PC-9 (cell line): ENCODE measurements around the gene YWHAG. TPM values are rescaled to one million over a fixed set of nuclear protein-coding genes. Genes with fewer than 3 reads are reported as not detected.

Experiments
- BruUV-seq: library from RNA; stranded (reverse); fragments of 400-500 nt; replicated peaks from 2 replicates; lab custom pipeline; 2021; lab: Mats Ljungman, UMichigan
- CTCF ChIA-PET: fragments of 300-600 bp; sonication (Branson Sonifier 250); formaldehyde crosslinking; loops from one replicate; lab custom pipeline; 2022; ENCODE audit warnings: antibody characterized with exemption; lab: Charles Lee
- POLR2A ChIA-PET: fragments of 300-600 bp; sonication (Branson Sonifier 250); formaldehyde crosslinking; loops from one replicate; lab custom pipeline; 2022; ENCODE audit warnings: antibody characterized with exemption; ENCODE audit not compliant: unreplicated experiment; lab: Charles Lee
- DNase-seq, 2 experiments: peaks; one replicate each; pipeline versions ENCODE4 v3.0.0 to v3.0.0-alpha.2; 2015 to 2022; ENCODE audit warnings: mixed read lengths in 1 of 2
- H2AFZ ChIP-seq: fragments of 200-600 bp; sonication (generic); 2 replicates; pipeline ENCODE4 v1.8.1; 2017; ENCODE audit warnings: antibody characterized with exemption
- H3F3A ChIP-seq: fragments of 200-600 bp; sonication (generic); 2 replicates; pipeline ENCODE4 v1.8.1; 2017; ENCODE audit warnings: antibody characterized with exemption, mild to moderate bottlenecking, low read depth; ENCODE audit not compliant: insufficient read depth
- H3K27ac ChIP-seq: fragments of 200-600 bp; sonication (generic); 2 replicates; pipeline ENCODE4 v1.6.1; 2016; ENCODE audit warnings: mixed run types
- H3K27me3 ChIP-seq: fragments of 200-600 bp; sonication (generic); 2 replicates; pipeline ENCODE4 v1.6.1; 2016; ENCODE audit warnings: low read depth, mixed run types; ENCODE audit not compliant: insufficient read depth
- H3K36me3 ChIP-seq: fragments of 200-600 bp; sonication (generic); 2 replicates; pipeline ENCODE4 v1.6.1; 2016; ENCODE audit warnings: low read depth, mixed run types
- H3K4me1 ChIP-seq: fragments of 200-600 bp; sonication (generic); replicated peaks from 2 replicates; pipeline ENCODE4 v1.6.1; 2016; ENCODE audit warnings: mixed run types; ENCODE audit not compliant: insufficient read depth
- H3K4me2 ChIP-seq: fragments of 200-600 bp; sonication (generic); 2 replicates; pipeline ENCODE4 v1.6.1; 2017; ENCODE audit warnings: mixed run types
- H3K4me3 ChIP-seq: fragments of 200-600 bp; sonication (generic); 2 replicates; pipeline ENCODE4 v1.6.1; 2016; ENCODE audit warnings: mixed run types
- H3K79me2 ChIP-seq: fragments of 200-600 bp; sonication (generic); 2 replicates; pipeline ENCODE4 v1.6.1; 2017; ENCODE audit warnings: low read depth, mixed run types
- H3K9me2 ChIP-seq: fragments of 200-600 bp; sonication (generic); 2 replicates; pipeline ENCODE4 v1.8.1; 2017; ENCODE audit warnings: mild to moderate bottlenecking; ENCODE audit not compliant: insufficient read depth
- H3K9me3 ChIP-seq: fragments of 200-600 bp; sonication (generic); 2 replicates; pipeline ENCODE4 v1.8.1; 2016; ENCODE audit warnings: low read depth; ENCODE audit not compliant: insufficient read depth
- H4K20me1 ChIP-seq: fragments of 200-600 bp; sonication (generic); 2 replicates; pipeline ENCODE4 v1.8.1; 2017; ENCODE audit not compliant: insufficient read depth
- EZH2 ChIP-seq: fragments of 200-600 bp; sonication (generic); IDR thresholded peaks from 2 replicates; pipeline ENCODE4 v1.8.0; 2017; ENCODE audit warnings: antibody characterized with exemption, low read depth
- intact Hi-C: fragments of 100-400 bp; cut with micrococcal nuclease; formaldehyde crosslinking; loops from one replicate; pipeline ENCODE4 v1.10.0; 2022; ENCODE audit not compliant: unreplicated experiment
- total RNA-seq: library from RNA; stranded (reverse); gene quantifications from 2 replicates; pipeline ENCODE4 v1.2.3, GENCODE V29; 2021
- TF ChIP-seq, protein P1 (sequence below): fragments of 200-600 bp; sonication (generic); conservative IDR thresholded peaks from 2 replicates; pipeline ENCODE4 v1.6.1; 2017; ENCODE audit warnings: mixed run types, antibody characterized with exemption, mild to moderate bottlenecking, moderate library complexity

YWHAG gene
- total RNA-seq, 1 experiment from 2014 or later = 250 TPM

DNA sequence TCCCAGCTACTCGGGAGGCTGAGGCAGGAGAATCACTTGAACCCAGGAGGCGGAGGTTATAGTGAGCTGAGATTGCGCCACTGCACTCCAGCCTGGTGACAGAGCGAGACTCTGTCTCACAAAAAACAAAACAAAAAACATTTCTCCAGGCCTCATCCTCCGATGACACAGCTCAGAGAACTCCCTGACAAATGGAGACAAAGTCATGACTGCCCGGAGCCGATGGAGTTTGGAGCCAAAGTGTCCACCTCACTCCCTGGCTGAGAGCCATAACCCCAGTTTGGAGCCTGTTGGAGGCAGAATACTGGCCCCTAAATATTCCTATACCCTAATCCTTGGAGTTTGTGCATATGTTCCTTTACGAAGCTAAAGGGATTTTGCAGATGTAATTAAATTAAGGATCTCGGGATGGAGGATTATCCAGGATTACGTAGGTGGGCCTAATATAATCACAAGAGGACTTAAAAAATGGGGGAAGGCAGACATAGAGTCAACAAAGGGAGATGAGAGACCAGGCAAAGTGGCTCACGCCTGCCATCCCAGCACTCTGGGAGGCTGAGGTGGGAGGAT is 28.0 kb upstream of the YWHAG start:
- POLR2A ChIA-PET = interaction anchor here (0.7 kb wide), 1 partner anchor 31 kb away, joined by 4 read pairs; no protein-coding TSS in a partner anchor
- no peak for DNase-seq
- no peaks in the 10 kb centered on the region for H3K9me3 ChIP-seq
- H2AFZ ChIP-seq = no peak overlapping the region
- intact Hi-C loops = no loop called here
- no peaks in the 10 kb centered on the region for H4K20me1 ChIP-seq
- CTCF ChIA-PET = no interaction called here
- H3K4me1 ChIP-seq = peaks cover 6% of the 10 kb centered on the region; the same call in 1 of the 2 replicates
- H3K27me3 ChIP-seq = no peaks in the 10 kb centered on the region
- H3K27ac ChIP-seq = no peak overlapping the region
- no TSS peak for BruUV-seq
- no peaks in the 10 kb centered on the region; the same call in 1 of the 2 replicates for H3F3A ChIP-seq
- H3K36me3 ChIP-seq = no peaks in the 10 kb centered on the region
- H3K9me2 ChIP-seq = no peaks in the 10 kb centered on the region
- TF ChIP-seq EZH2 = no peak
- H3K79me2 ChIP-seq = no peaks in the 10 kb centered on the region
- H3K4me2 ChIP-seq = no peak overlapping the region
- H3K4me3 ChIP-seq = no peak overlapping the region

DNA sequence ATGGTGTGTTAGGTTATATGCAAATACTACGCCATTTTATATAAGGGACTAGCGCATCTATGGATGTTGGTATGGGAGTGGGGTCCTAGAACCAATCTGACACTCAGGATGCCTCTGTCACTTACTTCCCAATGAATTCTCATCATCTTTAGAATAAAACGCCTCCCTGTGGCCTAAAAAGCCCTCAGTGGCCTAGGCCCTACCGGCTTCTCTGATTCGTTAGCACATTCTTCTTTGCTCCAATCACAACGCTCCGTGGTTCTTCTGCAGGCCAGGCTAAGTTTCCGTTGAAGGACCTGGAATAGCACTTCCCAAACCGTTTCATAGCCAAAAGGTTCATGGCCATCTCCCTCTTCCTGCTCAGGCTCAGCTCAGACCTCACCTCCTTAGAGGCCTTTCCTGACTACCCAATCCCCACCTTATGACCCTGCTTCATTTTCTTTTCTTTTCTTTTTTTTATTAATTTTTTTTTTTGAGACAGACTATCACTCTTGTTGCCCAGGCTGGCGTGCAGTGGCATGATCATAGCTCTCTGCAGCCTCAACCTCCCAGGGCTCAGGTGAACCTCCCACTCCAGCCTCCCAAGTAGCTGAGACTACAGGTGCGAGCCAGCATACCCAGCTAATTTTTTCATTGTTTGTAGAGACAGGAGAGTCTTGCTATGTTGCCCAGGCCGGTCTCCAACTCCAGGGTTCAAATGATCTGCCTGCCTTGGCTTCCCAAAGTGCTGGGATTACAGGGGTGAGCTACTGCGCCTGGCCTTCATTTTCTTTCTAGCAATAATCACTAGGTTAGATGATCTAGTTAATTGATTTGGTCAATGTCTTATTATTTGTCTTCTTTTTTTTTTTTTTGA is 24.5 kb upstream of the YWHAG start:
- ChIA-PET CTCF (interaction anchor here (0.6 to 0.7 kb wide), 3 partner anchors 45 to 1091 kb away, joined by 3 to 6 read pairs (median 3); no protein-coding TSS in a partner anchor), POLR2A (no interaction called here)
- Histone ChIP-seq H3K27me3 (no peaks in the 10 kb centered on the region), H3K4me2 (no peak overlapping the region), H4K20me1 (no peaks in the 10 kb centered on the region), H2AFZ (no peak overlapping the region), H3F3A (peaks cover 30% of the 10 kb centered on the region), H3K79me2 (no peaks in the 10 kb centered on the region), H3K27ac (no peak overlapping the region), H3K4me3 (no peak overlapping the region), H3K36me3 (no peaks in the 10 kb centered on the region), H3K4me1 (peaks cover 20% of the 10 kb centered on the region), H3K9me3 (no peaks in the 10 kb centered on the region), H3K9me2 (no peaks in the 10 kb centered on the region)
- DNase-seq = no peak
- no TSS peak for BruUV-seq
- TF ChIP-seq EZH2 = no peak
- TF ChIP-seq, protein P1, sequence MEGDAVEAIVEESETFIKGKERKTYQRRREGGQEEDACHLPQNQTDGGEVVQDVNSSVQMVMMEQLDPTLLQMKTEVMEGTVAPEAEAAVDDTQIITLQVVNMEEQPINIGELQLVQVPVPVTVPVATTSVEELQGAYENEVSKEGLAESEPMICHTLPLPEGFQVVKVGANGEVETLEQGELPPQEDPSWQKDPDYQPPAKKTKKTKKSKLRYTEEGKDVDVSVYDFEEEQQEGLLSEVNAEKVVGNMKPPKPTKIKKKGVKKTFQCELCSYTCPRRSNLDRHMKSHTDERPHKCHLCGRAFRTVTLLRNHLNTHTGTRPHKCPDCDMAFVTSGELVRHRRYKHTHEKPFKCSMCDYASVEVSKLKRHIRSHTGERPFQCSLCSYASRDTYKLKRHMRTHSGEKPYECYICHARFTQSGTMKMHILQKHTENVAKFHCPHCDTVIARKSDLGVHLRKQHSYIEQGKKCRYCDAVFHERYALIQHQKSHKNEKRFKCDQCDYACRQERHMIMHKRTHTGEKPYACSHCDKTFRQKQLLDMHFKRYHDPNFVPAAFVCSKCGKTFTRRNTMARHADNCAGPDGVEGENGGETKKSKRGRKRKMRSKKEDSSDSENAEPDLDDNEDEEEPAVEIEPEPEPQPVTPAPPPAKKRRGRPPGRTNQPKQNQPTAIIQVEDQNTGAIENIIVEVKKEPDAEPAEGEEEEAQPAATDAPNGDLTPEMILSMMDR = no peak
- intact Hi-C loops = no loop called here

DNA sequence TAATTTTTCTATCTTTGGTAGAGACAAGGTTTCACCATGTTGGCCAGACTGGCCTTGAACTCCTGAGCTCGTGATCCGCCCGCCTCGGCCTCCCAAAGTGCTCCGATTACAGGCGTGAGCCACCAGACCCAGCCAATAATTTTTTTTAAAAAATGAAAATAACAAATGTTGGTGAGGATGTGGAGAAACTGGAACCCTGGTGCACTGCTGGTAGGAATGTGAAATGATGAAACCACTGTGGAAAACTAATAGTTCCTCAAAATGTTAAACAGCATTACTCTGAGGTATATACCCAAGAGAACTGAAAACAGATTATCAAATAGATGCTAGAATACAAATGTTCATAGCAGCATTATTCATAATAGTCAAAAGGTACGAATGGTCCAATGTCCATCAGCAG is 23.0 kb upstream of the YWHAG start:
- intact Hi-C loops = no loop called here
- no peaks in the 10 kb centered on the region for H3K36me3 ChIP-seq
- CTCF ChIA-PET = no interaction called here
- peaks cover 26% of the 10 kb centered on the region for H3K4me1 ChIP-seq
- TF ChIP-seq, protein P1 = no peak
- no peak for TF ChIP-seq EZH2
- no TSS peak for BruUV-seq
- H3K27me3 ChIP-seq = no peaks in the 10 kb centered on the region
- POLR2A ChIA-PET = no interaction called here
- H3K4me3 ChIP-seq = no peak overlapping the region
- H3K9me2 ChIP-seq = no peaks in the 10 kb centered on the region
- no peak for DNase-seq
- H3K27ac ChIP-seq = no peak overlapping the region
- H3K4me2 ChIP-seq = no peak overlapping the region
- no peaks in the 10 kb centered on the region for H4K20me1 ChIP-seq
- peaks cover 41% of the 10 kb centered on the region for H3F3A ChIP-seq
- H2AFZ ChIP-seq = no peak overlapping the region
- no peaks in the 10 kb centered on the region for H3K9me3 ChIP-seq
- no peaks in the 10 kb centered on the region for H3K79me2 ChIP-seq
